NCI-H82 treated with DMSO at 0.1 percent for 48 hours (cell line): ENCODE results near the gene CHL1.

Source experiments
- DNase-seq: peaks from one replicate; lab custom pipeline; 2025; ENCODE audit not compliant: unreplicated experiment; lab: John Stamatoyannopoulos, UW

CHL1 gene

DNA sequence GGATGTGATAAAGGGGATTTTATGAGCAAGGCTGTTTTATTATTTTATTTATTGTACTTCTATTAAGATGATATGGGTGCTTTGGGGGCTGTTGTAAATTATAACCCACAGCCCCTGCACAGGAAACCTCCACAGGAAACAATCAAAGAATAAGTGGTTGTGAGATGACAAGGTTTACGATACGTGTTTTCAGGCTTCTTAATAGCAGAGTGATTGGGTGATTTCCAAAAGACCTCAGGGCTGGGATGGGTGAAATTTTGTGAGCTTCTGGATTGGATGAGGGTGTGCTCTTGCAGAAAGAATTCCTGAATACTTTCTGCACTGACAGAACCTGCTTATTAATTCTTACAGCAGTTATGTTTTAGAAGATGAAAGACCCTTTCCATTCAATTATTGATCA is 21.4 kb downstream of the CHL1 start:
- no peak for DNase-seq

- DNase-seq: no peak
These were observed 32.0 kb downstream of the CHL1 start for GRCh38 chr3:228442-229182.

GRCh38 chr3:229183-229661 is 32.7 kb downstream of the CHL1 start:
- no peak for DNase-seq

GRCh38 chr3:236881-237280 is 40.3 kb downstream of the CHL1 start:
- no peak for DNase-seq

- DNase-seq: no peak
These were observed 46.2 kb downstream of the CHL1 start for GRCh38 chr3:242602-243355.

DNA sequence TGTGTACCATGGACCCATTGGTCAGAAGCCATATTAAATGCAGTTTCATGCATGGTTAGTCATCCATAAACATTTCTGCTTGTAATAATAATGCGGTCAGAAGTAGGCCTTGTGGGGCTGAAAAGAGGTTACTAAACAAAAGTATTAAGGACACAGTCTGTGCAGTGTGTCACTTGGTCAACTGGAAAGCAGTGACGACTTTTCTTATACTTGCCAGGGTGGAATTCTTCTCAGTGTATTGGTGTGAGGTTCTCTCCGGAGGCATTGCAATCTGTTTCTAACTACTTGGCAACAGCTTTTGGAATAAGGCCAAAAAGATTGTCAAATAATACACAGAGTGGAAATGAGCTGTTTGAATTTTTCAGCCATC is 46.8 kb downstream of the CHL1 start:
- DNase-seq: no peak

GRCh38 chr3:244041-244440 is 47.5 kb downstream of the CHL1 start:
- DNase-seq: no peak

DNA sequence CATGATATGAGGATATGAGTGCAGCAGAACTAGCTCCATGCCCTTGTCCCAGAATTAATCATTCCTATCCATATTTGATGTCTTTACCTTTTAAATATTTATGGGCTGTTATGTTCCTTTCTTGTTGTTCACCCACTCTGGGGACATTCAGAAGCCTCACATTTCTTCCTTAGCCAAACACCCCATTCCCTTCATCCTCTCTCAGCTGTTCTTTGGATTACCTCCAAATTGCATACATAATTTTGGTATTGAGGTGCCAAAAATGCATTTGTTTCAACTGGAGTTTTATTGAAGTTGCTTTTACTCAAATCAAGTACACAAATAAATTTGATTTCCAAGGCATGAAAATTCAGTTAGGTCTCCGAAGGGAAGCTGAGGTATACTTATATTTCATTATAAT is 51.4 kb downstream of the CHL1 start:
- no peak for DNase-seq

DNA sequence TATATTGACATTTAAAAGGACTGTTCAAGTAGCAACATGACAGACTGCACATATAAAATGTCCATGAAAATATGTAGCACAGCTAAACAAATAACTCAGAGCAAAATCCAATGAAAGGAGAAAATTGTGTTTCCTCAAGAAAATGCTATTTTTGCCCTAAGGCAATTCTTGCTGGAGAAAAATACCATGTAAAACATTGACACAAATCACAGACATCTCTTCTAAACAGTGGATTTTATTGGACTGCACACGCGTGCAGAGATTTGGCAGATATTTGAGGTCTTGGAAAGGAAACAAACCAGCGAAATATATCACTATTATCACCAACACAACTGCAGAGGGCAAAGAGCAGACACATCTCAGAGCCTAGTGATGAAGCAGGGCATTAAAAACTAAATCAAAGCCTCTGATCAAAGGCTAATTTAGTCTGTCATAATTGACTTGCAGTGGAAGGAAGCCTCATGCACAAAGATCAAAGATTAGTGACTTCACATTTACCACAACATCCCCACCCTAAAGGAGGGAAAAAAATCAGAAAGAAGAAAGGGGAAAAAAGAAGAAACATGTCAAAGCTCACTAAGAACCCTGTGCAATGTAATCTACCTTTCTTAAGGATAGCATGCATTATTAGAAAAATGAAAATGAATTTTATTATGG is 52.4 kb downstream of the CHL1 start:
- DNase-seq: no peak

DNA sequence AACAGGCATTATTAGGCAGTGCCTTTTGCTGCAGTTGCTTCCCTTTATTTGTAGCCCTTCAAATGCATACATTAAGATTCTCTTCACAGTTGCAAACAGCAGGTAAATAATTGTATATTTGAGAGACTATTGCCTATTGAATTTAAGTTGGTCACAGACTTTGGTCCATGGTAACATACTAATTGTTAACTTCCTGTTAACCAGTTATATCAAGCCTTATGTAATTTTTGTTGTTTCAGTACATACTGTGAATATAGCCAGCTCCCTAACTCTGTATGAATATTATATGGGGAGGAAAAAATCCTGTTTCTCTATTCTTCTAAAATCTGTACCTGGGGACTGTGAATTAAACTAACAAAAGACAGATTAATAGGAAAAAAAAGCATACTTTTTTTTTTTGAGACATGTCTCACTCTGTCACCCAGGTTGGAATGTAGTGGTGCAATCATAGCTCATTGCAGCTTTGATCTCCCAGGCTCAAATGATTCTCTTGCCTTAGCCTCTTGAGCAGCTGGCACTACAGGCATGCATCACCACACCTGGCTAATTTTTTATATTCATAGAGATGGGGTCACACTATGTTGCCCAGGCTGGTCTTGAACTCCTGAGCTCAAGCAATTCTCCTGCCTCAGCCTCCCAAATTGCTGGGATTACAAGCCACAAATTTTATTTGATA is 53.2 kb downstream of the CHL1 start:
- DNase-seq: no peak

DNA sequence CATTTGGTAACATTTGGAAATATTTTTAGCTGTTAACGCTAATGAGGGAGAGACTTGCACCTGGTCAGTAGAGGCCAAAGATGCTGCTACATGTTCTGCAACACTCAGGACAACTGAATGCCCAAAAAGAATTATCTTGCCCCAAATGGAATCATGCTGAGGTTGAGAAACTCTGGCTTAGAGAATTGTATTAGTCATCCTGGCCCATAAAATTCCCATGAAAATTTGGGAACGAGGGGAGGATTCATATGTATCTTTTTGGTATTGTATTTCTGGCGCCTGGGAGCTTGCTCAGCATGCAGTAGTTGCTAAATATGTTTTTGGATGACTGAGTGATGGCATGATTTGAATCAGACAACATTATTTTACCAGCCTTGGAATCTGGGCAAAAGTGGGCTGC is 59.9 kb downstream of the CHL1 start:
- DNase-seq: no peak

- DNase-seq: no peak
These were observed 61.3 kb downstream of the CHL1 start for GRCh38 chr3:257826-258225.

- DNase-seq: peak; percentile 62
These were observed 64.3 kb downstream of the CHL1 start for GRCh38 chr3:260898-261297.

DNA sequence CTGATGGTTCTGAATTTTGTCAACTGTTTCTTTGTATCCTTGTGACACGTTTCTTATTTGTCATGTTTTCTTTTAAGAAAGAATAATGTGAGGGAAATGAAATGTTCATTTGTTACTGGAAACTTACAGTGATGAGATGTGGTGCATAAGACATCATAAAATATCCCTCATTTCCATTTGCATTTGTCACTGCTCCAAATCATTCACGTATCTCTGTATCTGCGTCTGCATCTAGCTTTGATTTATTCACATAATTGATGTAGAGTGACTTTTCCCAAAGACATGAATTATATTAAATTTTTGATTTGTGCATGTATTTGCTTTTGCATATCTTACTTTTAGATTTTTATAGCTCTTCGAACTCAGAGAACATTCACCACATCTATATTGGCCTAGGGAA is 66.8 kb downstream of the CHL1 start:
- DNase-seq: no peak

DNA sequence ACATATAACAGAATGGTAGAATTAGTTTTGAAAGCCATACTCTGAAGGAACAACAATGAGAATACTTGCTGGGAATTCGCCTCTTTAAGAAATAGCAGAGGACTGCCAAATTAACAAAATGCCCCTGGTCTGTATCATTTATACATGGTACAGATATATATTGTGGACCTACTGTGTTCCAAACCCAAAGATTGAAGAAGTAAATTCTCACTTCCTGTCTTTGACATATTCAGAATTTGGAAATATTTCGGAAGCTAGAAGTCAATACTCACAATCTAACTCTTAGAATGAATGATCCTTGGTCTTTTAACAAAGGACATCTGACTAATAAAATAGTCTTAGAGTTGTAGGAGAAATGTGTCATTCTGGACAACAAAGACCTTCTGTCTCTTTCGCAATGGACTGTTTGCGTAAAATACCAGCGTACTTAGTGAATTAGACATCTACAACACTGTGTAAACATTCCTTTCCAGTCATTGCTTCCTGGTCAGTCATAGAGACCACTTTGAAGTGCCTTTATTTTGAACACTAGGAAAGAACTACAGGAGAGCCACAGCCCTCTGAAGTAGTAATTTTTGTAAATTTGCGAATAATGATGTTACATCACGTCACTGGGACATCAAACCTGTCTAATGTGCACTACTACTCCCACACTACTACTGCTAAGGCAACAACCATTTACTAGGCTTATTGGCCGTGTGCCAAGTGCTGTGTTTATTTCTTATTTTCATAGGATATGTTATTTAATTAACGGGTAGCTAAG is 68.0 kb downstream of the CHL1 start:
- DNase-seq: no peak

GRCh38 chr3:267101-267500 is 70.5 kb downstream of the CHL1 start:
- no peak for DNase-seq

DNA sequence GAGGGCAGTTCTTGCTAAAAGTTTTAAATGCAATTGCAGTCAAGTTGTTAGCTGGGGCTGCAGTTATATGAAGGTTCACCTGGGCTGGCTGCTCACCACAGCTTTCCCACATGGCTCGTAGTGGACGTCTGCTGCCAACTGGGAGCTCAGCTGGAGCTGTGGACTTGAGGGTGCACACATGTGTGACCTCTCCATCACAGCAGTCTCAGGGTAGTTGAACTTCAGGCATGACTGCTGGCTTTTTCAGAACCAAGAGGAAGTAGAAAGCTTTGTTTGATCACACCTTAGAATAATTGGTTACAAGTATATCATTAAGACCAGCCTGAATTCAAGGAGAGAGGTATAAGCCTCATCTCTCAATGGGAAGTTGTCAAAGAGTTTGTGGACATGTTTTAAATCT is 74.1 kb downstream of the CHL1 start:
- DNase-seq: no peak

DNA sequence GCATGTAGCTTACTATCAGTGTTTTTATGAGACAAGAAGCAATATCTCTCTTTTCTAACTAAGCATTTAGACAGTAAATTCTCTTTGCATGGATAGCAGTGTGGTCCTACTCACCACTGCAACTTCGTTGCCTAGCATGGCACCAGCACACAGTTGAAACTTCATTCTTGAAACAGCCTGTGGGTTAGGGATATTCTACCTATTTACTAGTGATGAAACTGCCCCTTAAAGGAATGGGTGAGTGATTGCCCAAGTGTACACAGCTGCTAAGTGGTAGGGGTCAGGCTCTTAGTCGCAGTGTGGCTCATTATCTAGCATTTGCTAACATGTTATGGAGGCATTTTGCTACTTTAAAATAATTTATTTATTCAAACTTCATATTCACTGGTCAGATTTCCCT is 78.4 kb downstream of the CHL1 start:
- DNase-seq: no peak

DNA sequence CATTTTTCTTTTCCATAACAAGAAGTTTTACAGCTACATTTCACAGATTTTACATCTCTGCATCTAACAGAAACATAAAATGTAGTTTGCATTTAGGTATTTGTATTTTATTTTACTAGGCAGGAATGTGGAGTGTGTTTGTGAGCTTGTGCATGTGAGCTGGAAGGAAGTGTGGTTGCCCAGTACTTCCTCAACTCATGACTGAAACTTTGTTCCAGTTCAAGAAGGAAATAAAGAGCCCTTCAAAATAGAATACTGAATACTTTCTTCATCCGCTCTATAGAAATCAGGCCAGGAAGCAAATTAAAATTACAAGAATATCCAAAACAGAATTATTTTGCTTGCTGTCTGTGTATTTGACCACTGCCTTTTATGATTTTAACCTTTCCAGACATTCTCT is 81.3 kb downstream of the CHL1 start:
- no peak for DNase-seq

DNA sequence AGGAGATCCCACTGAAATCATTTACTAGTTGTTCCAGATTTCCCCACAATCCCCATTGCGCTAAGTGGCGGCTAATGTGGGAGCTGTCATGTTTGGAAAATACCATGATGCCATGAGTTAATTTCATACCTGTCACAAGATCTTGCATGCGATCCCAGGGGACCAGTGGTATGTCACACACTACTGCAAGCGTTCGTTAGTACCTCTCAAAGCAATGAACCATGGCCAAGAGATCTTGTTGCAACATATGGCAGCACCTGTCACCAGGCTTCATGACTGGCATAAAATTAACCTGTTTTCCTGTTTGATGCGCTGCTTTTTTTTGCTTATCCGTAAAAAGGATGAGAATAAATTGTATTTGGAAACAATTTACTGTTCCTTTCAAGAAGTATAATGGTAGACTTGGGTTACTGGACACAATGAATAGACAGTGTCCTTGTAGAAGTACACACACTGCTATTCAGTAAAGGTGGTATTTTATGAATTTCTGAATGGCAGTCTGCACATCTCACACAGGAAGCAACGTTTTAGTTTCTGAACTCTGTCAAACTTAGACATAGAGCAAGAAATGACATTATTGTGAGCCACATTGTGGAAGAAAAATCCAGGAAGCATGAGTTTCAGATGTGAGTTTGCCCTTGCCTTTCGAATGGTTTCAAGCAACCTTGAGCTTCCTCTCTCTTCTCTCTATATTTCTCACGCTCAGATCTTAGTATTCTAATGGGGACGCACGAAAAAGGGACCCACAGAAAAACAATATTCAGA is 81.9 kb downstream of the CHL1 start:
- DNase-seq: no peak
